ENCODE measurements around the gene GNAQ. TPM values are rescaled to one million over a fixed set of nuclear protein-coding genes. Genes with fewer than 3 reads are reported as not detected.
"Not testable (repeated sequence)": the region's sequence is repeated elsewhere in the genome, so short reads cannot be mapped to it uniquely, and the experiment has no call there.

GNAQ gene
- total and polyA plus RNA-seq, 2 of the 4 experiments (the other 2 are of a cell fraction) = 23.1 to 50.7 TPM

GRCh38 chr9:77878793-77879192, 152.8 kb downstream of the GNAQ start:
- H4K5ac ChIP-seq (ENCODE audit: low read depth, low read length); BruUV-seq (replicated peaks); H2AK5ac ChIP-seq (ENCODE audit: low read depth, low read length); H3K27me3 ChIP-seq (ENCODE audit: control insufficient read depth, insufficient read depth, low read length); DNase-seq; H3K23ac ChIP-seq (ENCODE audit: low read depth, low read length); H3K4me1 ChIP-seq (ENCODE audit: control insufficient read depth, insufficient read depth, low read length); H2AK9ac ChIP-seq (replicated peaks; ENCODE audit: low read depth, low read length, poor library complexity); H3K4me3 ChIP-seq (ENCODE audit: insufficient read depth, low read depth, low read length); H2BK120ac ChIP-seq (ENCODE audit: low read depth, low read length); H4K20me1 ChIP-seq (ENCODE audit: insufficient read depth, low read length); H3K56ac ChIP-seq (ENCODE audit: extremely low read depth, insufficient read depth, low read length); H3K36me3 ChIP-seq (ENCODE audit: control insufficient read depth, insufficient read depth, low read length); H3K9me1 ChIP-seq (ENCODE audit: insufficient read depth, low read length); H2BK20ac ChIP-seq (ENCODE audit: low read depth, low read length); ATAC-seq (ENCODE audit: low read depth); H3K4me2 ChIP-seq (ENCODE audit: low read depth, low read length); H2BK5ac ChIP-seq (ENCODE audit: low read depth, low read length, poor library complexity, severe bottlenecking); H3K4ac ChIP-seq (ENCODE audit: low read depth, low read length); dilution Hi-C loops (cut with HindIII; ENCODE audit: low sequenced_read_pairs, unreplicated experiment); H3K18ac ChIP-seq (ENCODE audit: low read depth, low read length); H4K8ac ChIP-seq (ENCODE audit: low read depth in 2 of 2, low read length in 2 of 2); H3K27ac ChIP-seq (ENCODE audit: insufficient read depth, low read length); POLR2A ChIA-PET (ENCODE audit: unreplicated experiment); H2AFZ ChIP-seq (replicated peaks; ENCODE audit: low read length, poor library complexity); H3K14ac ChIP-seq (replicated peaks; ENCODE audit: low read depth, low read length); intact Hi-C loops (cut with micrococcal nuclease); H3K9me3 ChIP-seq (ENCODE audit: control insufficient read depth, insufficient read depth, low read length); CTCF ChIA-PET; H3K9ac ChIP-seq (ENCODE audit: low read depth, low read length); H4K91ac ChIP-seq (ENCODE audit: insufficient read depth, low read depth, low read length); in situ Hi-C loops (cut with MboI; ENCODE audit: low sequenced_read_pairs); H2BK15ac ChIP-seq (ENCODE audit: low read depth, low read length): not testable (repeated sequence)
- H3K79me1 ChIP-seq (ENCODE audit: low read depth in 1 of 2, low read length in 2 of 2) = peaks cover 22 to 45% of the 10 kb centered on the region in 2 experiments; a peak in 3 of 4 replicates
- WGBS, 2 experiments (ENCODE audit: extremely low coverage in 2 of 2, insufficient read length in 1 of 2) = no CpG with 5 or more reads among the region's 5 CpGs

Measured in IMR-90 (cell line).